Endothelial cell of umbilical vein (primary cell): ENCODE measurements around the gene CARD14. TPM values are rescaled to one million over a fixed set of nuclear protein-coding genes. Genes with fewer than 3 reads are reported as not detected.

Experiments used
- BruUV-seq: library from RNA; stranded (reverse); fragments of 400-500 nt; replicated peaks from 2 replicates; lab custom pipeline; 2021; lab: Mats Ljungman, UMichigan
- CTCF ChIA-PET: fragments of 300-600, 350-600 bp; sonication (Branson Sonifier 250); formaldehyde crosslinking; loops from one replicate; lab custom pipeline; 2021; ENCODE audit warnings: antibody characterized with exemption, inconsistent platforms; lab: Charles Lee
- POLR2A ChIA-PET: fragments of 300-600, 350-600 bp; sonication (Branson Sonifier 250); formaldehyde crosslinking; loops from one replicate; lab custom pipeline; 2021; ENCODE audit warnings: antibody characterized with exemption, inconsistent platforms; lab: Charles Lee
- DNase-seq: peaks from one replicate; pipeline ENCODE4 v3.0.0-alpha.2; 2011; ENCODE audit warnings: low read depth, low spot score
- FAIRE-seq: peaks from 2 replicates; lab custom pipeline; 2011; peaks lifted over from hg19 to GRCh38; lab: Jason Lieb, UNC
- H2AFZ ChIP-seq: 2 replicates; pipeline ENCODE4 v1.6.0; 2012; ENCODE audit warnings: low read depth, low read length, control low read depth, inconsistent platforms
- H3K27ac ChIP-seq: 2 replicates; pipeline ENCODE4 v1.5.1; 2011; ENCODE audit warnings: low read depth, mild to moderate bottlenecking, control low read depth, low read length, moderate library complexity; ENCODE audit not compliant: insufficient read depth
- H3K27me3 ChIP-seq, 2 experiments: 2 replicates each; pipeline versions ENCODE4 v1.6.0 to v1.6.1; 2011; ENCODE audit warnings: low read length in 2 of 2, mixed read lengths in 1 of 2; ENCODE audit not compliant: control insufficient read depth in 2 of 2, insufficient read depth in 2 of 2
- H3K36me3 ChIP-seq, 2 experiments: 2 replicates in 1 of 2; 3 replicates in 1 of 2; pipeline ENCODE4 v1.5.1; 2011; ENCODE audit warnings: low read length in 2 of 2, mild to moderate bottlenecking in 1 of 2, moderate library complexity in 1 of 2; ENCODE audit not compliant: control insufficient read depth in 2 of 2, insufficient read depth in 2 of 2; ENCODE audit errors: extremely low read depth in 1 of 2
- H3K4me1 ChIP-seq: 3 replicates; pipeline ENCODE4 v1.5.1; 2011; ENCODE audit warnings: mild to moderate bottlenecking, low read length; ENCODE audit not compliant: control insufficient read depth, insufficient read depth; ENCODE audit errors: extremely low read depth
- H3K4me2 ChIP-seq: 2 replicates; pipeline ENCODE4 v1.6.1; 2011; ENCODE audit warnings: low read length, control low read depth, mixed read lengths; ENCODE audit not compliant: insufficient read depth
- H3K4me3 ChIP-seq, 3 experiments: fragments of 200-600 bp in 1 of 3; sonication (generic), shearing (Covaris generic) in 1 of 3; replicated peaks in 1 of 3; 2 replicates each; pipeline ENCODE4 v1.5.1; 2011 to 2016; ENCODE audit warnings: control low read depth in 3 of 3, low read length in 3 of 3, mild to moderate bottlenecking in 2 of 3, inconsistent platforms in 1 of 3, low read depth in 1 of 3, moderate library complexity in 1 of 3; ENCODE audit not compliant: insufficient read depth in 1 of 3
- H3K79me2 ChIP-seq: 2 replicates; pipeline ENCODE4 v1.6.0; 2012; ENCODE audit warnings: low read length, inconsistent platforms; ENCODE audit not compliant: control insufficient read depth, insufficient read depth
- H3K9ac ChIP-seq: replicated peaks from 2 replicates; pipeline ENCODE3; 2011; ENCODE audit warnings: low read length, control low read depth; ENCODE audit not compliant: insufficient read depth; ENCODE audit errors: extremely low read depth
- H3K9me1 ChIP-seq: replicated peaks from 3 replicates; pipeline ENCODE4 v1.6.0; 2011; ENCODE audit warnings: mild to moderate bottlenecking, low read length; ENCODE audit not compliant: control insufficient read depth, insufficient read depth; ENCODE audit errors: extremely low read depth
- H3K9me3 ChIP-seq: replicated peaks from 2 replicates; pipeline ENCODE4 v1.5.1; 2012; ENCODE audit warnings: low read length, inconsistent platforms; ENCODE audit not compliant: control insufficient read depth, insufficient read depth
- H4K20me1 ChIP-seq: replicated peaks from 2 replicates; pipeline ENCODE3; 2011; ENCODE audit warnings: mild to moderate bottlenecking, low read length; ENCODE audit not compliant: control insufficient read depth, insufficient read depth; ENCODE audit errors: extremely low read depth
- CTCF ChIP-seq, 2 donors: IDR thresholded peaks; 1 replicate in 1 of 2; 2 replicates in 1 of 2; pipeline ENCODE4 v1.5.1; 2011; ENCODE audit warnings: low read length in 2 of 2, mild to moderate bottlenecking in 2 of 2, moderate library complexity in 2 of 2, control low read depth in 1 of 2, inconsistent platforms in 1 of 2, low read depth in 1 of 2; ENCODE audit not compliant: insufficient read depth in 1 of 2; ENCODE audit errors: extremely low read depth in 1 of 2
- FOS ChIP-seq: IDR thresholded peaks from 2 replicates; pipeline ENCODE4 v1.6.1; 2011; ENCODE audit warnings: mild to moderate bottlenecking, low read length, moderate library complexity, borderline replicate concordance; ENCODE audit not compliant: insufficient read depth
- MAX ChIP-seq: IDR thresholded peaks from 2 replicates; pipeline ENCODE4 v1.6.1; 2011; ENCODE audit not compliant: insufficient read depth, insufficient read length
- MYC ChIP-seq: IDR thresholded peaks from one replicate; pipeline ENCODE4 v1.6.1; 2011; ENCODE audit warnings: mild to moderate bottlenecking, low read depth, low read length
- POLR2A ChIP-seq: IDR thresholded peaks from 2 replicates; pipeline ENCODE4 v1.6.1; 2012; ENCODE audit warnings: low read depth, mild to moderate bottlenecking, control low read depth, low read length
- POLR2AphosphoS5 ChIP-seq: IDR thresholded peaks from 2 replicates; pipeline ENCODE4 v1.6.1; 2012; ENCODE audit warnings: low read depth, mild to moderate bottlenecking, control low read depth, low read length, moderate library complexity; ENCODE audit not compliant: insufficient read depth
- dilution Hi-C: fragments of 300-500 bp; cut with MboI; formaldehyde crosslinking; loops from one replicate; pipeline ENCODE4 v1.15.0; 2019; ENCODE audit warnings: low sequenced_read_pairs; ENCODE audit not compliant: extremely low pct_ligation_motif_present
- intact Hi-C: fragments of 100-400 bp; cut with micrococcal nuclease; formaldehyde crosslinking; loops from one replicate; pipeline ENCODE4 v1.10.0; 2022
- polyA plus RNA-seq, 4 experiments: library from polyadenylated mRNA; depleted of rRNA in 3 of 4; stranded (reverse) in 3 of 4; unstranded in 1 of 4; fragments of >200 nt; gene quantifications; 2 replicates each; pipeline versions ENCODE4 v1.2.1 to v1.2.3, GENCODE V29; 2011 to 2012; ENCODE audit warnings: missing spikeins in 1 of 4
- total RNA-seq: library from RNA; stranded (reverse); gene quantifications from 2 replicates; pipeline ENCODE4 v1.2.3, GENCODE V29; 2021

CARD14 gene
- total and polyA plus RNA-seq, 2 donors (not counting 3 experiments of a cell fraction or from before 2014, with no cell fraction given), result not detected

- Histone ChIP-seq H3K9me1 (no peaks in the 10 kb centered on the region), H3K36me3 (peaks cover 17 to 34% of the 10 kb centered on the region in 2 experiments), H2AFZ (no peak overlapping the region), H3K4me3 (no peak overlapping the region), H3K27me3 (no peaks in the 10 kb centered on the region), H3K79me2 (peaks cover 37% of the 10 kb centered on the region), H3K9ac (no peak overlapping the region), H3K27ac (no peak overlapping the region), H3K4me1 (peaks cover 12% of the 10 kb centered on the region), H4K20me1 (peaks cover 2% of the 10 kb centered on the region), H3K9me3 (no peaks in the 10 kb centered on the region), H3K4me2 (no peak overlapping the region)
- intact Hi-C loops, result no loop called here
- BruUV-seq, result no TSS peak
- ChIA-PET POLR2A (no interaction called here), CTCF (interaction anchor here (1.1 to 2.7 kb wide), 4 partner anchors 9 to 53 kb away, joined by 3 to 7 read pairs (median 5); partner anchors contain the start of gene GAA)
- DNase-seq (no peak), FAIRE-seq (no peak)
- dilution Hi-C loops, result no loop called here
- TF ChIP-seq POLR2A, result no peak
- TF ChIP-seq MAX, result no peak
- TF ChIP-seq MYC, result no peak
- no peak for TF ChIP-seq FOS
- no peak for TF ChIP-seq POLR2AphosphoS5
- no peak for TF ChIP-seq CTCF (IDR thresholded peaks at IDR 0.05; ENCODE audit: extremely low read depth in 1 of 2, insufficient read depth in 1 of 2, low read depth in 1 of 2, low read length in 2 of 2)
These were observed 26.9 kb upstream of the CARD14 start for GRCh38 chr17:80142929-80143328.
